Kidney (tissue), 14 donors: ENCODE measurements around the gene LDAH. TPM values are rescaled to one million over a fixed set of nuclear protein-coding genes. Genes with fewer than 3 reads are reported as not detected.

Experiments
- DNase-seq, 5 donors: peaks; one replicate each; pipeline ENCODE4 v3.0.0-alpha.2; 2013 to 2020
- FAIRE-seq: peaks from 2 replicates; lab custom pipeline; 2012; peaks lifted over from hg19 to GRCh38; lab: Jason Lieb, UNC
- H3K27ac ChIP-seq, 2 donors: one replicate each; pipeline ENCODE4 v1.7.0; 2013; ENCODE audit warnings: low read depth in 2 of 2, low read length in 2 of 2, inconsistent platforms in 1 of 2
- H3K27me3 ChIP-seq: one replicate; pipeline ENCODE4 v1.7.1; 2013; ENCODE audit warnings: low read length, inconsistent platforms; ENCODE audit not compliant: control insufficient read depth, insufficient read depth
- H3K36me3 ChIP-seq, 3 donors: one replicate each; pipeline versions ENCODE4 v1.7.0 to v1.7.1; 2013; ENCODE audit warnings: low read length in 3 of 3, control low read depth in 1 of 3, inconsistent platforms in 1 of 3; ENCODE audit not compliant: insufficient read depth in 3 of 3, control insufficient read depth in 2 of 3
- H3K4me1 ChIP-seq, 3 donors: one replicate each; pipeline versions ENCODE4 v1.7.0 to v1.7.1; 2013; ENCODE audit warnings: low read length in 3 of 3, inconsistent platforms in 1 of 3, low read depth in 1 of 3; ENCODE audit not compliant: control insufficient read depth in 2 of 3, insufficient read depth in 2 of 3
- H3K4me3 ChIP-seq, 3 donors: one replicate each; pipeline versions ENCODE4 v1.7.0 to v1.8.1; 2013; ENCODE audit warnings: low read length in 3 of 3, control low read depth in 1 of 3, inconsistent platforms in 1 of 3
- H3K9ac ChIP-seq, 3 donors: one replicate each; pipeline versions ENCODE4 v1.7.0 to v1.7.1; 2013; ENCODE audit warnings: low read length in 3 of 3, control low read depth in 1 of 3, inconsistent platforms in 1 of 3
- H3K9me3 ChIP-seq, 3 donors: one replicate each; pipeline versions ENCODE4 v1.7.0 to v1.7.1; 2013; ENCODE audit warnings: low read length in 3 of 3, control low read depth in 1 of 3, inconsistent platforms in 1 of 3; ENCODE audit not compliant: control insufficient read depth in 2 of 3, insufficient read depth in 1 of 3
- intact Hi-C: fragments of 100-400 bp; cut with DNase I; formaldehyde crosslinking; loops from one replicate; pipeline ENCODE4 v1.11.1; 2022
- polyA plus RNA-seq: library from polyadenylated mRNA; stranded (reverse); fragments of 350-450 nt; fragmentation: Illumina TruSeq; extraction: RNeasy Lipid Tissue Mini Kit (QIAGEN cat#74804); gene quantifications from one replicate; pipeline ENCODE4 v1.2.3, GENCODE V29; 2014; ENCODE audit warnings: low read depth, low replicate concordance; ENCODE audit not compliant: insufficient read depth
- total RNA-seq: library from RNA; stranded (reverse); fragmentation: NEBNext Ultra II Directional; extraction: Animal tissue kit (Norgen Biotek cat#: 25700); gene quantifications from one replicate; pipeline ENCODE4 v1.2.1, GENCODE V29; 2021
- TF ChIP-seq, protein P1 (sequence below): IDR thresholded peaks from 3 replicates; pipeline ENCODE4 v1.5.1; 2012; ENCODE audit warnings: mild to moderate bottlenecking, moderate library complexity, borderline replicate concordance; ENCODE audit not compliant: insufficient read depth; ENCODE audit errors: extremely low read depth
- donor health status: control.
- donor health status: control.
- donor health status: control.
- donor health status: control.
- donor health status: control.
- donor health status: DM: yes; HTN: yes; CAD: no.
- donor health status: Normal renal cell carcinoma (clear cell type).

LDAH gene
- total and polyA plus RNA-seq, 2 donors from 2014 or later: 15.5 to 20.4 TPM

DNA sequence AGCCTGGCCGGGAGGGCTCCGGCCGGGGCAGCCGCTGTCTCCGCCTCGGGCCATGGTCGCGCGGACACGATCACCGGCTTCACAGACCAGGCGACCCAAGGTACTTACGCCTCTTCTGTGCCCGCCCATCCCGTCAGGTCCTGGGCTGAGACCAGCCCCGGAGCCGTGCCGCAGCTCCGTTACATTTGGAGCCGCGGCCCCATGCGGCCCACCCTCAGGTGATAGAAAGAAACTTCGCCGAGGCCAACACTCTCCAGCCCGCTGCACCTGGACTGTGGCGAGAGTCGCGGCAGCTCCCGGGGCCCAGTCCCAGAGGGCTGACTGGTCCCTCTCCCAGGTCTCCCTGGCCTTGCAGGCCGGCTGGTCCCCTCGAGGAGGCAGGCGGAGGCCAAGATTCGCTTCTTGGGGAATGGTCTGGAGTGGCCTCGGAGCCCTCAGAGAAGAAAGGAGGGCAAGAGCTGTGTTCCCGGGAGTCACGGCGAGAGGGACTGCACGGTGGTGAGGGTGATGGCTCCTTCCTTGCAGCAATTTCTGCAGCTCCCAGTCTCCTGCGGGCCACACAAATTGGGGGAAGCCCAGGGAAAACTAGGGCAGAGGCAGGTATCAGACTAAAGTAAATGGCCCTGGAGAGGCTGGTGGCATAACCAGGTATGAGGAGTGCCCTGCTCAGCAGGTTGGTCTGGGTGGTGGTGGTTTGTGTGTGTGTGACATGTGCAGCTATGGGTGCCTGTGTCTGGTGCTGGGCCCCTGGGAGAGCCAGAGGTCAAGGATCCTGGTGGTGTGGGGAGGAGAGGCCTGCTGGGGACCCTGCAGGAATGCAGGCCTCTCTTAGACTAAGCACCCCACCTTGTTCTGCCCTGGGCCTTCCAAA is 155.1 kb downstream of the LDAH start:
- peak overlapping the region in 2 of 3 donors; percentile 41 to 73 for H3K9ac ChIP-seq
- H3K9me3 ChIP-seq: no peaks in the 10 kb centered on the region
- H3K36me3 ChIP-seq: no peaks in the 10 kb centered on the region
- intact Hi-C loops: no loop called here
- TF ChIP-seq, protein P1, sequence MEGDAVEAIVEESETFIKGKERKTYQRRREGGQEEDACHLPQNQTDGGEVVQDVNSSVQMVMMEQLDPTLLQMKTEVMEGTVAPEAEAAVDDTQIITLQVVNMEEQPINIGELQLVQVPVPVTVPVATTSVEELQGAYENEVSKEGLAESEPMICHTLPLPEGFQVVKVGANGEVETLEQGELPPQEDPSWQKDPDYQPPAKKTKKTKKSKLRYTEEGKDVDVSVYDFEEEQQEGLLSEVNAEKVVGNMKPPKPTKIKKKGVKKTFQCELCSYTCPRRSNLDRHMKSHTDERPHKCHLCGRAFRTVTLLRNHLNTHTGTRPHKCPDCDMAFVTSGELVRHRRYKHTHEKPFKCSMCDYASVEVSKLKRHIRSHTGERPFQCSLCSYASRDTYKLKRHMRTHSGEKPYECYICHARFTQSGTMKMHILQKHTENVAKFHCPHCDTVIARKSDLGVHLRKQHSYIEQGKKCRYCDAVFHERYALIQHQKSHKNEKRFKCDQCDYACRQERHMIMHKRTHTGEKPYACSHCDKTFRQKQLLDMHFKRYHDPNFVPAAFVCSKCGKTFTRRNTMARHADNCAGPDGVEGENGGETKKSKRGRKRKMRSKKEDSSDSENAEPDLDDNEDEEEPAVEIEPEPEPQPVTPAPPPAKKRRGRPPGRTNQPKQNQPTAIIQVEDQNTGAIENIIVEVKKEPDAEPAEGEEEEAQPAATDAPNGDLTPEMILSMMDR: no peak
- H3K27me3 ChIP-seq: peaks cover 59% of the 10 kb centered on the region
- peaks cover 0 to 24% (median 13%) of the 10 kb centered on the region in 3 donors for H3K4me1 ChIP-seq
- FAIRE-seq (no peak), DNase-seq (peak in 2 of 5 donors; percentile 48 to 80)
- H3K27ac ChIP-seq: peak overlapping the region; percentile 6 to 53
- peak overlapping the region in 2 of 3 donors; percentile 61 to 66 for H3K4me3 ChIP-seq

DNA sequence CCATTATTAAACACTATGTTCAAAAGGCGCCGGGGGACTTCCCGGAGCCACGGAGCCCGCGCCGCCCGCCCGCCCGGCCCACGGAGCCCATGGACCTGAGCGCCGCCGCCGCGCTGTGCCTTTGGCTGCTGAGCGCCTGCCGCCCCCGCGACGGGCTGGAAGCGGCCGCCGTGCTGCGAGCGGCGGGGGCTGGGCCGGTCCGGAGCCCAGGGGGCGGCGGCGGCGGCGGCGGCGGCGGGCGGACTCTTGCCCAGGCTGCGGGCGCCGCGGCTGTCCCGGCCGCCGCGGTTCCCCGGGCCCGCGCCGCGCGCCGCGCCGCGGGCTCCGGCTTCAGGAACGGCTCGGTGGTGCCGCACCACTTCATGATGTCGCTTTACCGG is 155.8 kb downstream of the LDAH start:
- FAIRE-seq: no peak
- intact Hi-C loops: no loop called here
- Histone ChIP-seq H3K9me3 (no peaks in the 10 kb centered on the region), H3K9ac (no peak overlapping the region), H3K27me3 (peaks cover 53% of the 10 kb centered on the region), H3K4me3 (peak overlapping the region in 2 of 3 donors; percentile 61 to 66), H3K4me1 (peaks cover 0 to 24% (median 13%) of the 10 kb centered on the region in 3 donors), H3K27ac (no peak overlapping the region), H3K36me3 (no peaks in the 10 kb centered on the region)
- TF ChIP-seq, protein P1: no peak
- no peak for DNase-seq

DNA sequence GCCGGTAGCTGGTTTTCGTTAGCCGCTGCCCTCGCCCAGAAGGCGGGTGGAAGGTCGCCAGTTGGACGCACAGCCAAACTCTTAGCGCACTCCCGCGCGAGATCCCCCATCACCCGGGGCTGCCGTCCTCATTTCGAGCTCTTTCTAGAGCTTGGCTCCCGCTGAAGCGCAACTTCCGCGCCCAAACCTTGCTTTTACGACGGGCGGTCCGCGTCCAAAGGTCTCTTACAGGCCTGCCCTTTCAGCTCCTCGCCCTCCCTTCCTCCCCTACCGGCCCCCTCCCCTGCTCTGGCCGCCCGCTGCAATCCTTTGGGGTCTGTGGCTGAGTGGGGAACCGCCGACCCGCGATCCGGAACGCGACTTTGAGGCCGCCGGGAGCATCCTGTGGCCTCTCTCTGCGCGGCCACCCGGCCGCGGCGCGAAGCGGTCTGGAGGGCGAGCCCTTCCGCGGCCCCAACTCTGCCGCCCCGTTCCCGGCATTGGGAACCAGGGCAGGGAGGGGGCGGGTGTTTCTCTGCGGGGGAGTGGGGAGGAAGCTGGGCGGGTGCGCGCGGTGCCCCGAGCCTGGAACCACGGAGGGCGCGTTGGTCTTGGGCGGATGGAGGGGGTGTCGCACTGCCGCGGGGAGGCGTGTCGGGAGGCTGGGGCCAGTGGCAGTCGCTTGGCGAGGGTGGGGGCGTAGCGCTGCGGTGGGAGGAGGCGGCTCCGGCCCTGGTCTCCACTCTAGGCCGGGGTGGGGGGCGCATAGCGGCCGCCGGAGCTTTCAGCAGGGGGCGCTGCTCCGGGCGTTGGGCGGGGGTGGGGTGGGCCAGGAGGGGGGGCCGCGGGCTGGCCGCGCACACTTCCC is 156.4 kb downstream of the LDAH start, which contains the start of gene GDF7:
Gene GDF7 (plus strand): TSS at position 841 of the 847 bp plus-strand sequence. CDS start 96 bp downstream, outside the sequence.
- peak within 1 kb of the TSS; percentile 77 to 78 for H3K27ac ChIP-seq
- peak in 3 of 5 donors; percentile 64 to 96 (median 72) for DNase-seq
- no peaks in the 10 kb centered on the region for H3K36me3 ChIP-seq
- peak within 1 kb of the TSS; percentile 11 to 67 (median 66) for H3K4me3 ChIP-seq
- intact Hi-C loops: no loop called here
- TF ChIP-seq, protein P1: peak; percentile 36
- no peak for FAIRE-seq
- no peaks in the 10 kb centered on the region for H3K9me3 ChIP-seq
- H3K9ac ChIP-seq: peak within 1 kb of the TSS in 2 of 3 donors; percentile 73
- peaks cover 53% of the 10 kb centered on the region for H3K27me3 ChIP-seq
- H3K4me1 ChIP-seq: peaks cover 0 to 24% (median 13%) of the 10 kb centered on the region in 3 donors
